CD4-positive, alpha-beta memory T cell (primary cell): Measurements from ENCODE around the gene EFCAB5. TPM values are rescaled to one million over a fixed set of nuclear protein-coding genes. Genes with fewer than 3 reads are reported as not detected.
"Not testable (repeated sequence)": the region's sequence is repeated elsewhere in the genome, so short reads cannot be mapped to it uniquely, and the experiment has no call there.

Experiments used
- CTCF ChIA-PET: fragments of 350-600 bp; sonication (Branson Sonifier 250); formaldehyde crosslinking; loops from one replicate; lab custom pipeline; 2021; ENCODE audit warnings: inconsistent platforms; ENCODE audit not compliant: partially characterized antibody; lab: Charles Lee
- POLR2A ChIA-PET: fragments of 350-600 bp; sonication (Branson Sonifier 250); formaldehyde crosslinking; loops from one replicate; lab custom pipeline; 2021; ENCODE audit not compliant: partially characterized antibody; lab: Charles Lee
- DNase-seq, 5 donors: peaks; one replicate each; pipeline versions ENCODE4 v3.0.0 to v3.0.0-alpha.2; 2020 to 2022; ENCODE audit warnings: mixed read lengths in 1 of 5
- H3K27ac ChIP-seq: one replicate; pipeline ENCODE4 v1.7.0; 2013; ENCODE audit warnings: low read depth, low read length
- H3K27me3 ChIP-seq: 2 replicates; pipeline ENCODE4 v1.7.0; 2013; ENCODE audit warnings: mild to moderate bottlenecking, low read length, moderate library complexity; ENCODE audit not compliant: insufficient read depth
- H3K36me3 ChIP-seq: 2 replicates; pipeline ENCODE4 v1.7.0; 2013; ENCODE audit warnings: mild to moderate bottlenecking, low read length, moderate library complexity; ENCODE audit not compliant: insufficient read depth
- H3K4me1 ChIP-seq: 2 replicates; pipeline ENCODE4 v1.7.0; 2013; ENCODE audit warnings: mild to moderate bottlenecking, low read length, moderate library complexity; ENCODE audit not compliant: insufficient read depth
- H3K4me3 ChIP-seq, 2 donors: one replicate each; pipeline ENCODE4 v1.7.0; 2013; ENCODE audit warnings: low read length in 2 of 2, mild to moderate bottlenecking in 1 of 2
- H3K9me3 ChIP-seq, 2 donors: one replicate each; pipeline ENCODE4 v1.7.0; 2013; ENCODE audit warnings: low read length in 2 of 2, control low read depth in 1 of 2; ENCODE audit not compliant: control insufficient read depth in 1 of 2
- H3K27ac Mint-ChIP-seq, 7 donors: one replicate each; pipeline ENCODE4 v1.8.0; 2020 to 2021; ENCODE audit warnings: mixed read lengths in 7 of 7, mild to moderate bottlenecking in 6 of 7, inconsistent platforms in 3 of 7, moderate library complexity in 3 of 7
- H3K27me3 Mint-ChIP-seq, 2 donors: one replicate each; pipeline ENCODE4 v1.8.0; 2020 to 2021; ENCODE audit warnings: mixed read lengths in 2 of 2
- H3K36me3 Mint-ChIP-seq, 2 donors: one replicate each; pipeline ENCODE4 v1.8.0; 2020 to 2021; ENCODE audit warnings: mixed read lengths in 2 of 2, inconsistent platforms in 1 of 2, mild to moderate bottlenecking in 1 of 2
- H3K4me1 Mint-ChIP-seq, 4 donors: one replicate each; pipeline ENCODE4 v1.8.0; 2020 to 2021; ENCODE audit warnings: mixed read lengths in 4 of 4, mild to moderate bottlenecking in 1 of 4
- H3K4me3 Mint-ChIP-seq, 8 donors: one replicate each; pipeline ENCODE4 v1.8.0; 2020 to 2021; ENCODE audit warnings: mixed read lengths in 8 of 8, mild to moderate bottlenecking in 7 of 8, moderate library complexity in 6 of 8, inconsistent platforms in 3 of 8
- H3K9me3 Mint-ChIP-seq, 8 donors: one replicate each; pipeline ENCODE4 v1.8.0; 2020 to 2021; ENCODE audit warnings: mixed read lengths in 8 of 8, mild to moderate bottlenecking in 5 of 8, inconsistent platforms in 3 of 8, moderate library complexity in 1 of 8
- intact Hi-C: fragments of 100-400 bp; cut with micrococcal nuclease; formaldehyde crosslinking; loops from one replicate; pipeline ENCODE4 v1.15.1; 2023
- polyA plus RNA-seq, 2 donors: library from polyadenylated mRNA; unstranded; fragments of 300-500 nt; fragmentation: Illumina TruSeq; gene quantifications; one replicate each; pipeline ENCODE4 v1.2.3, GENCODE V29; 2021
- total RNA-seq, 2 experiments: library from RNA; stranded (reverse); gene quantifications; one replicate each; pipeline ENCODE4 v1.2.3, GENCODE V29; 2021

EFCAB5 gene
- total and polyA plus RNA-seq, 4 experiments from 2014 or later, result 0.39 to 4.7 (median 1.7) TPM

- POLR2A ChIA-PET, result no interaction called here
- H3K27me3 Mint-ChIP-seq, result no peaks in the 10 kb centered on the region
Measured at GRCh38 chr17:29956225-29956624, 14.8 kb downstream of the EFCAB5 start.

GRCh38 chr17:29957488-29957887 is 16.1 kb downstream of the EFCAB5 start:
- H3K4me1 ChIP-seq, H3K27ac ChIP-seq, DNase-seq, H3K4me3 Mint-ChIP-seq, H3K27ac Mint-ChIP-seq, intact Hi-C loops, H3K27me3 Mint-ChIP-seq, H3K4me1 Mint-ChIP-seq, H3K4me3 ChIP-seq, H3K36me3 Mint-ChIP-seq, H3K36me3 ChIP-seq, POLR2A ChIA-PET, H3K27me3 ChIP-seq, H3K9me3 ChIP-seq: not testable (repeated sequence)
- H3K9me3 Mint-ChIP-seq, result peaks cover 2 to 18% (median 9%) of the 10 kb centered on the region in 8 donors
- CTCF ChIA-PET, result interaction anchor here (0.9 kb wide), 1 partner anchor 177 kb away, joined by 3 read pairs; no protein-coding TSS in a partner anchor

More at GRCh38 chr17:29956225-29956624, 14.8 kb downstream of the EFCAB5 start:
- H3K36me3 Mint-ChIP-seq, result peaks cover 0 to 6% of the 10 kb centered on the region in 2 donors
- H3K4me1 ChIP-seq, result no peaks in the 10 kb centered on the region
- no peak for DNase-seq
- CTCF ChIA-PET, result interaction anchor here (1.3 to 1.5 kb wide), 2 partner anchors 25 to 150 kb away, joined by 4 read pairs; no protein-coding TSS in a partner anchor
- peaks cover 2 to 18% (median 9%) of the 10 kb centered on the region in 8 donors for H3K9me3 Mint-ChIP-seq
- H3K9me3 ChIP-seq, result no peaks in the 10 kb centered on the region
- intact Hi-C loops, result no loop called here
- no peak overlapping the region for H3K27ac ChIP-seq
- no peaks in the 10 kb centered on the region for H3K27me3 ChIP-seq
- H3K4me3 Mint-ChIP-seq, result no peak overlapping the region
- H3K4me1 Mint-ChIP-seq, result no peaks in the 10 kb centered on the region
- no peaks in the 10 kb centered on the region for H3K36me3 ChIP-seq
- no peak overlapping the region for H3K27ac Mint-ChIP-seq
- H3K4me3 ChIP-seq, result no peak overlapping the region

GRCh38 chr17:29958947-29959657 is 17.7 kb downstream of the EFCAB5 start:
- Histone ChIP-seq H3K27me3 (no peaks in the 10 kb centered on the region), H3K27ac (no peak overlapping the region), H3K9me3 (no peaks in the 10 kb centered on the region), H3K4me1 (no peaks in the 10 kb centered on the region), H3K4me3 (no peak overlapping the region), H3K36me3 (no peaks in the 10 kb centered on the region)
- Mint-ChIP-seq H3K9me3 (peaks cover 0 to 12% (median 3%) of the 10 kb centered on the region in 8 donors), H3K36me3 (no peaks in the 10 kb centered on the region), H3K27ac (no peak overlapping the region), H3K4me1 (no peaks in the 10 kb centered on the region), H3K27me3 (no peaks in the 10 kb centered on the region), H3K4me3 (no peak overlapping the region)
- POLR2A ChIA-PET, result no interaction called here
- CTCF ChIA-PET, result interaction anchor here (0.8 kb wide), 1 partner anchor 28 kb away, joined by 3 read pairs; no protein-coding TSS in a partner anchor
- DNase-seq, result no peak
- intact Hi-C loops, result no loop called here

- Histone ChIP-seq H3K4me3 (no peak overlapping the region), H3K9me3 (no peaks in the 10 kb centered on the region), H3K36me3 (no peaks in the 10 kb centered on the region), H3K27me3 (no peaks in the 10 kb centered on the region), H3K27ac (no peak overlapping the region), H3K4me1 (no peaks in the 10 kb centered on the region)
- no peak overlapping the region for H3K4me3 Mint-ChIP-seq
- H3K27me3 Mint-ChIP-seq, result no peaks in the 10 kb centered on the region
- no peak for DNase-seq
- intact Hi-C loops, result no loop called here
- H3K4me1 Mint-ChIP-seq, result no peaks in the 10 kb centered on the region
- ChIA-PET POLR2A (no interaction called here), CTCF (no interaction called here)
- H3K36me3 Mint-ChIP-seq, result no peaks in the 10 kb centered on the region
- H3K27ac Mint-ChIP-seq, result no peak overlapping the region
- H3K9me3 Mint-ChIP-seq, result peaks cover 0 to 13% (median 2%) of the 10 kb centered on the region in 8 donors
Measured at GRCh38 chr17:29959658-29960337, 18.4 kb downstream of the EFCAB5 start.

GRCh38 chr17:29962656-29963055 is 21.2 kb downstream of the EFCAB5 start:
- no peak for DNase-seq
- Histone ChIP-seq H3K9me3 (no peaks in the 10 kb centered on the region), H3K4me1 (no peaks in the 10 kb centered on the region), H3K27ac (no peak overlapping the region), H3K4me3 (no peak overlapping the region), H3K27me3 (no peaks in the 10 kb centered on the region), H3K36me3 (no peaks in the 10 kb centered on the region)
- no peaks in the 10 kb centered on the region for H3K27me3 Mint-ChIP-seq
- H3K9me3 Mint-ChIP-seq, result peaks cover 0 to 8% (median 0%) of the 10 kb centered on the region in 8 donors
- no peaks in the 10 kb centered on the region for H3K36me3 Mint-ChIP-seq
- ChIA-PET POLR2A (no interaction called here), CTCF (interaction anchor here (0.8 to 1.4 kb wide), 2 partner anchors 9 to 154 kb away, joined by 3 to 4 read pairs; no protein-coding TSS in a partner anchor)
- H3K4me1 Mint-ChIP-seq, result no peaks in the 10 kb centered on the region
- intact Hi-C loops, result no loop called here
- no peak overlapping the region for H3K27ac Mint-ChIP-seq
- H3K4me3 Mint-ChIP-seq, result no peak overlapping the region

GRCh38 chr17:29968271-29968670 is 26.8 kb downstream of the EFCAB5 start:
- Histone ChIP-seq H3K4me3 (no peak overlapping the region), H3K36me3 (no peaks in the 10 kb centered on the region), H3K27ac (no peak overlapping the region), H3K27me3 (no peaks in the 10 kb centered on the region), H3K4me1 (no peaks in the 10 kb centered on the region), H3K9me3 (no peaks in the 10 kb centered on the region)
- Mint-ChIP-seq H3K4me3 (no peak overlapping the region), H3K27ac (no peak overlapping the region), H3K36me3 (no peaks in the 10 kb centered on the region), H3K4me1 (no peaks in the 10 kb centered on the region), H3K9me3 (peaks cover 0 to 6% (median 0%) of the 10 kb centered on the region in 8 donors), H3K27me3 (no peaks in the 10 kb centered on the region)
- CTCF ChIA-PET, result no interaction called here
- POLR2A ChIA-PET, result no interaction called here
- DNase-seq, result no peak
- intact Hi-C loops, result no loop called here

- H3K27ac ChIP-seq, result no peak overlapping the region
- no peaks in the 10 kb centered on the region for H3K36me3 ChIP-seq
- CTCF ChIA-PET, result interaction anchor here (0.7 kb wide), 1 partner anchor 601 kb away, joined by 5 read pairs; no protein-coding TSS in a partner anchor
- no peak for DNase-seq
- intact Hi-C loops, result no loop called here
- no peaks in the 10 kb centered on the region for H3K4me1 ChIP-seq
- H3K27me3 ChIP-seq, result no peaks in the 10 kb centered on the region
- H3K4me3 Mint-ChIP-seq, result no peak overlapping the region
- H3K9me3 ChIP-seq, result no peaks in the 10 kb centered on the region
- no peak overlapping the region for H3K4me3 ChIP-seq
- no peaks in the 10 kb centered on the region for H3K27me3 Mint-ChIP-seq
- POLR2A ChIA-PET, result no interaction called here
- no peaks in the 10 kb centered on the region for H3K36me3 Mint-ChIP-seq
- H3K9me3 Mint-ChIP-seq, result no peaks in the 10 kb centered on the region
- H3K27ac Mint-ChIP-seq, result no peak overlapping the region
- H3K4me1 Mint-ChIP-seq, result no peaks in the 10 kb centered on the region
Measured at GRCh38 chr17:29972277-29972676, 30.8 kb downstream of the EFCAB5 start.
